ENCODE data around the gene MUL1. TPM values are rescaled to one million over a fixed set of nuclear protein-coding genes. Genes with fewer than 3 reads are reported as not detected.

Gene MUL1
- total RNA-seq, 2 experiments from 2014 or later: 21.0 to 21.8 TPM

GRCh38 chr1:20465187-20465586, 42.8 kb downstream of the MUL1 start:
- Mint-ChIP-seq H3K27me3 (peaks cover 21% of the 10 kb centered on the region), H3K4me3 (no peak overlapping the region), H3K36me3 (ENCODE audit: low read depth) (no peaks in the 10 kb centered on the region), H3K27ac (no peak overlapping the region), H3K9me3 (no peaks in the 10 kb centered on the region), H3K4me1 (no peaks in the 10 kb centered on the region)
- no peak for DNase-seq
- ChIA-PET CTCF (no interaction called here), POLR2A (no interaction called here)

- CTCF ChIA-PET: no interaction called here
- DNase-seq: no peak
- POLR2A ChIA-PET: no interaction called here
- Mint-ChIP-seq H3K4me1 (no peaks in the 10 kb centered on the region), H3K27ac (no peak overlapping the region), H3K36me3 (ENCODE audit: low read depth) (no peaks in the 10 kb centered on the region), H3K9me3 (no peaks in the 10 kb centered on the region), H3K27me3 (peaks cover 25% of the 10 kb centered on the region), H3K4me3 (no peak overlapping the region)
These were observed 44.4 kb downstream of the MUL1 start for GRCh38 chr1:20463502-20463901.

GRCh38 chr1:20462397-20462796, 45.6 kb downstream of the MUL1 start:
- Mint-ChIP-seq H3K27ac (no peak overlapping the region), H3K27me3 (peaks cover 21% of the 10 kb centered on the region), H3K4me3 (no peak overlapping the region), H3K4me1 (no peaks in the 10 kb centered on the region), H3K9me3 (no peaks in the 10 kb centered on the region), H3K36me3 (ENCODE audit: low read depth) (no peaks in the 10 kb centered on the region)
- ChIA-PET CTCF (no interaction called here), POLR2A (no interaction called here)
- DNase-seq: no peak

GRCh38 chr1:20458717-20459116, 49.2 kb downstream of the MUL1 start:
- CTCF ChIA-PET: interaction anchor here (0.6 to 0.9 kb wide), 2 partner anchors 82 to 246 kb away, joined by 3 to 5 read pairs; no protein-coding TSS in a partner anchor
- no peak overlapping the region for H3K27ac Mint-ChIP-seq
- no peaks in the 10 kb centered on the region for H3K9me3 Mint-ChIP-seq
- H3K27me3 Mint-ChIP-seq: peaks cover 19% of the 10 kb centered on the region
- H3K36me3 Mint-ChIP-seq (ENCODE audit: low read depth): no peaks in the 10 kb centered on the region
- DNase-seq: no peak
- no peaks in the 10 kb centered on the region for H3K4me1 Mint-ChIP-seq
- H3K4me3 Mint-ChIP-seq: no peak overlapping the region
- POLR2A ChIA-PET: no interaction called here

- no peak overlapping the region for H3K27ac Mint-ChIP-seq
- H3K9me3 Mint-ChIP-seq: no peaks in the 10 kb centered on the region
- peaks cover 22% of the 10 kb centered on the region for H3K27me3 Mint-ChIP-seq
- H3K36me3 Mint-ChIP-seq (ENCODE audit: low read depth): no peaks in the 10 kb centered on the region
- CTCF ChIA-PET: no interaction called here
- POLR2A ChIA-PET: no interaction called here
- no peak overlapping the region for H3K4me3 Mint-ChIP-seq
- no peak for DNase-seq
- H3K4me1 Mint-ChIP-seq: no peaks in the 10 kb centered on the region
These were observed 53.9 kb downstream of the MUL1 start for GRCh38 chr1:20454004-20454403.

GRCh38 chr1:20449735-20450311, 58.1 kb downstream of the MUL1 start:
- POLR2A ChIA-PET: no interaction called here
- no peaks in the 10 kb centered on the region for H3K4me1 Mint-ChIP-seq
- CTCF ChIA-PET: interaction anchor here (0.9 kb wide), 1 partner anchor 237 kb away, joined by 7 read pairs; no protein-coding TSS in a partner anchor

More at GRCh38 chr1:20449735-20450311, 58.1 kb downstream of the MUL1 start:
- no peak for DNase-seq
- no peak overlapping the region for H3K27ac Mint-ChIP-seq
- no peaks in the 10 kb centered on the region for H3K36me3 Mint-ChIP-seq (ENCODE audit: low read depth)
- H3K9me3 Mint-ChIP-seq: no peaks in the 10 kb centered on the region
- no peak overlapping the region for H3K4me3 Mint-ChIP-seq
- peaks cover 16% of the 10 kb centered on the region for H3K27me3 Mint-ChIP-seq

Other genes with a start within 250 kb of the MUL1 start
- gene VWA5B1, start 217.3 kb downstream of the MUL1 start, total RNA-seq: not detected
- gene CAMK2N1, start 21.9 kb downstream of the MUL1 start, total RNA-seq: under 1 TPM; 0.63 to 0.88 TPM
- gene FAM43B, start 44.4 kb upstream of the MUL1 start, total RNA-seq: not detected
- gene CDA, start 80.9 kb upstream of the MUL1 start, total RNA-seq: not detected
- 1 to 10 TPM; 6.6 TPM for gene PINK1, start 125.3 kb upstream of the MUL1 start, total RNA-seq
- 100 to 1,000 TPM; 171 to 182 TPM for gene DDOST, start 153.2 kb upstream of the MUL1 start, total RNA-seq
- gene KIF17, start 209.9 kb upstream of the MUL1 start, total RNA-seq: not detected
- gene SH2D5, start 224.6 kb upstream of the MUL1 start, total RNA-seq: under 1 TPM in 1 of 2 experiments, not detected in 1; 0.23 TPM